Measurements from ENCODE around the gene CD22.
"Not testable (repeated sequence)": the region's sequence is repeated elsewhere in the genome, so short reads cannot be mapped to it uniquely, and the experiment has no call there.

CD22 gene

GRCh38 chr19:35352448-35353304 is 23.7 kb downstream of the CD22 start:
- TF ChIP-seq CTCF (IDR thresholded peaks at IDR 0.05; ENCODE audit: low read depth, low read length) = peak; percentile 61
- TF ChIP-seq MAX (IDR thresholded peaks at IDR 0.05; ENCODE audit: low read depth, low read length) = peak; percentile 65
- TF ChIP-seq MYC (IDR thresholded peaks at IDR 0.05; ENCODE audit: low read depth, low read length) = no peak
- TF ChIP-seq POLR2A (IDR thresholded peaks at IDR 0.05; ENCODE audit: extremely low read depth, insufficient read length) = no peak
- DNase-seq (ENCODE audit: low read depth) = peak; percentile 78
- H3K4me3 ChIP-seq (ENCODE audit: low read depth, low read length) = no peak overlapping the region

- DNase-seq (ENCODE audit: low read depth) = no peak
- H3K4me3 ChIP-seq (ENCODE audit: low read depth, low read length) = no peak overlapping the region
- TF ChIP-seq MAX (IDR thresholded peaks at IDR 0.05; ENCODE audit: low read depth, low read length) (no peak), CTCF (IDR thresholded peaks at IDR 0.05; ENCODE audit: low read depth, low read length) (no peak), POLR2A (IDR thresholded peaks at IDR 0.05; ENCODE audit: extremely low read depth, insufficient read length) (no peak), MYC (IDR thresholded peaks at IDR 0.05; ENCODE audit: low read depth, low read length) (no peak)
These were observed 24.6 kb downstream of the CD22 start for GRCh38 chr19:35353635-35354034.

- no peak overlapping the region for H3K4me3 ChIP-seq (ENCODE audit: low read depth, low read length)
- no peak for DNase-seq (ENCODE audit: low read depth)
- TF ChIP-seq CTCF (IDR thresholded peaks at IDR 0.05; ENCODE audit: low read depth, low read length) (no peak), POLR2A (IDR thresholded peaks at IDR 0.05; ENCODE audit: extremely low read depth, insufficient read length) (no peak), MYC (IDR thresholded peaks at IDR 0.05; ENCODE audit: low read depth, low read length) (no peak), MAX (IDR thresholded peaks at IDR 0.05; ENCODE audit: low read depth, low read length) (no peak)
These were observed 25.9 kb downstream of the CD22 start for GRCh38 chr19:35354898-35355297.

- TF ChIP-seq MAX (IDR thresholded peaks at IDR 0.05; ENCODE audit: low read depth, low read length) (no peak), MYC (IDR thresholded peaks at IDR 0.05; ENCODE audit: low read depth, low read length) (no peak), POLR2A (IDR thresholded peaks at IDR 0.05; ENCODE audit: extremely low read depth, insufficient read length) (no peak), CTCF (IDR thresholded peaks at IDR 0.05; ENCODE audit: low read depth, low read length) (no peak)
- no peak overlapping the region for H3K4me3 ChIP-seq (ENCODE audit: low read depth, low read length)
- no peak for DNase-seq (ENCODE audit: low read depth)
These were observed 26.9 kb downstream of the CD22 start for GRCh38 chr19:35355791-35356460.

- DNase-seq (ENCODE audit: low read depth) = peak; percentile 54
- no peak for TF ChIP-seq POLR2A (IDR thresholded peaks at IDR 0.05; ENCODE audit: extremely low read depth, insufficient read length)
- no peak for TF ChIP-seq MAX (IDR thresholded peaks at IDR 0.05; ENCODE audit: low read depth, low read length)
- no peak for TF ChIP-seq MYC (IDR thresholded peaks at IDR 0.05; ENCODE audit: low read depth, low read length)
- no peak for TF ChIP-seq CTCF (IDR thresholded peaks at IDR 0.05; ENCODE audit: low read depth, low read length)
- no peak within 1 kb of the TSS for H3K4me3 ChIP-seq (ENCODE audit: low read depth, low read length)
These were observed 29.0 kb downstream of the CD22 start, which contains the start of gene FFAR3 for GRCh38 chr19:35357867-35358573. TSS of gene FFAR3 (plus strand) at chr19:35358460. CDS start at chr19:35358891, 431 bp downstream.

- not testable (repeated sequence) for H3K4me3 ChIP-seq (ENCODE audit: low read depth, low read length); DNase-seq (ENCODE audit: low read depth)
These were observed 29.8 kb downstream of the CD22 start for GRCh38 chr19:35358834-35359233.

GRCh38 chr19:35359395-35359794 is 30.4 kb downstream of the CD22 start:
- not testable (repeated sequence) for DNase-seq (ENCODE audit: low read depth); H3K4me3 ChIP-seq (ENCODE audit: low read depth, low read length)

- DNase-seq (ENCODE audit: low read depth); H3K4me3 ChIP-seq (ENCODE audit: low read depth, low read length): not testable (repeated sequence)
These were observed 31.1 kb downstream of the CD22 start for GRCh38 chr19:35360081-35360480.
